Ovary (tissue), 3 donors: Measurements from ENCODE around the gene LMBR1.

ENCODE experiments used
- POLR2A ChIP-seq: fragments of 450-650 bp; IDR thresholded peaks from one replicate; pipeline ENCODE4 v1.6.1; 2017; ENCODE audit warnings: antibody characterized with exemption, mild to moderate bottlenecking, moderate library complexity
- TF ChIP-seq, protein P1 (sequence below), 3 donors: fragments of 450-650 bp in 2 of 3; fragments of 200-600 bp in 1 of 3; IDR thresholded peaks; one replicate each; pipeline versions ENCODE4 v1.5.1 to v1.8.0; 2016 to 2022; ENCODE audit warnings: antibody characterized with exemption in 3 of 3, mild to moderate bottlenecking in 1 of 3
- donor health status: DM: no; HTN: no; CAD: no.

DNA sequence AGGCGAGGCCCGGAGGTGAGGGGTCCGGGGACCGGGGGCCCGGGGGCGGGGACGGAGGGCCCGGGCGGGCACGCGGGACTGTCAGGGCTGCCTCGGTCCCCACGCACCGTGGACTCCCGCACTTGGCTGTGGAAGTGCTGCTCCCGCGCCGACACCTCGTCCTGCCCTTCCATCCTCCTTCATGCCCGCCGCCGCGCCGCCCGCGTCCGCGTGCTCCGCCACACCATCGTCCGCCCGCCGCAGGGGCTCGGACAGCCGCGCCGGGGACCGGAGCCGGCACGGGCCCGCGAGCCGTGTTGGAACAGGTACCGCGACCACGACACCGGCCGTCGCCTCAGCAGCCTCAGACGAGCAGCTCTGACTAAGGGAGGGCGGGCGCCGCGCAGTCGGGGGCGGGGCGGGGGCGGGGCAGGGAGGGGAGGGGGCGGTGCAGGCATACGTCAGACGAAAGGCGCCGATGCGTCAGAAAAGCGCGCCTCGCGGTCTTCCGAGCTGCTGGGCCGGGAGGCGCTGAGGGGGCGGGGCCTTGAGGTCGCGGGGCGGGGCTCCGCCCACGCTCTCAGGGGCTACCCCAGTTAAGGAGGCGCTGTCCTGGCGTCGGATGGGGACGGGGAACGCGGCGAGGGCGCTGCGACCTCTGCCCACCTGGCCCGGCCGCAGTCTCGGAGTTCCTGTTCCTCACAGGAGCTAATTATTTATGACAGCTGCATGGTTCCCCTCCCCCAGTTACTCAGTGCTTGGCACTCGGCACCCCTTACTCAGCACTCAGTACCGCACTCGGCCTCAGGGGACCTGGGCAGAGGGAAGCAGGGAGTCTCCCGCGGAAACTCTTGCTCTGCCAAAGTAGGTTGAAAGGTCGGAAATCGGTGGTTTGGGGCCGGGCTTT is at the start of gene LMBR1:
- TF ChIP-seq, protein P1, sequence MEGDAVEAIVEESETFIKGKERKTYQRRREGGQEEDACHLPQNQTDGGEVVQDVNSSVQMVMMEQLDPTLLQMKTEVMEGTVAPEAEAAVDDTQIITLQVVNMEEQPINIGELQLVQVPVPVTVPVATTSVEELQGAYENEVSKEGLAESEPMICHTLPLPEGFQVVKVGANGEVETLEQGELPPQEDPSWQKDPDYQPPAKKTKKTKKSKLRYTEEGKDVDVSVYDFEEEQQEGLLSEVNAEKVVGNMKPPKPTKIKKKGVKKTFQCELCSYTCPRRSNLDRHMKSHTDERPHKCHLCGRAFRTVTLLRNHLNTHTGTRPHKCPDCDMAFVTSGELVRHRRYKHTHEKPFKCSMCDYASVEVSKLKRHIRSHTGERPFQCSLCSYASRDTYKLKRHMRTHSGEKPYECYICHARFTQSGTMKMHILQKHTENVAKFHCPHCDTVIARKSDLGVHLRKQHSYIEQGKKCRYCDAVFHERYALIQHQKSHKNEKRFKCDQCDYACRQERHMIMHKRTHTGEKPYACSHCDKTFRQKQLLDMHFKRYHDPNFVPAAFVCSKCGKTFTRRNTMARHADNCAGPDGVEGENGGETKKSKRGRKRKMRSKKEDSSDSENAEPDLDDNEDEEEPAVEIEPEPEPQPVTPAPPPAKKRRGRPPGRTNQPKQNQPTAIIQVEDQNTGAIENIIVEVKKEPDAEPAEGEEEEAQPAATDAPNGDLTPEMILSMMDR (IDR thresholded peaks at IDR 0.05): peak; percentile 78 to 88 (median 86)
- peak; percentile 79 for TF ChIP-seq POLR2A
